ENCODE data around the gene TRIP4. TPM values are rescaled to one million over a fixed set of nuclear protein-coding genes. Genes with fewer than 3 reads are reported as not detected.

TRIP4 gene
- total and polyA plus RNA-seq, 9 of the 15 experiments (the other 6 are each of a cell fraction or from before 2014, with no cell fraction given) = 7.6 to 23.3 (median 16.7) TPM

DNA sequence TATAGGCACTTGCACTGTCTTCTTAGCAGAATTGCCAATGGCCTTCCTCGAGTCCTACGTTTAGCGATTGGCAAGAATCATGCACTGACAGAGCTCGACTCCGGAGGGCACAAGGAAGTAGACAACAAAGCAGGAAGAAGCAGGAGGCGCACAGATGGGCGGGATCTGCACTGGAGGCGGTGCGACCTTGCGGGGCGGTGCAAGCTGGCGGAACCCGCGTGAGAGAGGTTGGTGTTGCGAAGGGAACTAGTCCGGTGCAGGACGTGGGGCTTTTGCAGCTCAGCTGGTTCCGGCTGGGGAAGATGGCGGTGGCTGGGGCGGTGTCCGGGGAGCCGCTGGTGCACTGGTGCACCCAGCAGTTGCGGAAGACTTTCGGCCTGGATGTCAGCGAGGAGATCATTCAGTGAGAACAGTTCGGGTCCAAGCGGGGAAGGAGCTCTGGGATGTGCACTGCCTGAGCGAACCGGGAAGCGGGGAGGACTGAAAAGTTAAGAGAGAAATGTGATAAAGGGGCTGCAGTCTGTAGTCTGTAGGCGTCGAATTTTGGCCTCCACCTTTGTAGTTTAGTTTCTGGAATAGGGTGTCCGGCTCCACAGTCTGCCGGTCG lies at the start of gene TRIP4 (continued):
- no peak; the same call in 1 of the 2 replicates for TF ChIP-seq IRF9 (tag; IDR thresholded peaks at IDR 0.05)
- TF ChIP-seq, protein P1, sequence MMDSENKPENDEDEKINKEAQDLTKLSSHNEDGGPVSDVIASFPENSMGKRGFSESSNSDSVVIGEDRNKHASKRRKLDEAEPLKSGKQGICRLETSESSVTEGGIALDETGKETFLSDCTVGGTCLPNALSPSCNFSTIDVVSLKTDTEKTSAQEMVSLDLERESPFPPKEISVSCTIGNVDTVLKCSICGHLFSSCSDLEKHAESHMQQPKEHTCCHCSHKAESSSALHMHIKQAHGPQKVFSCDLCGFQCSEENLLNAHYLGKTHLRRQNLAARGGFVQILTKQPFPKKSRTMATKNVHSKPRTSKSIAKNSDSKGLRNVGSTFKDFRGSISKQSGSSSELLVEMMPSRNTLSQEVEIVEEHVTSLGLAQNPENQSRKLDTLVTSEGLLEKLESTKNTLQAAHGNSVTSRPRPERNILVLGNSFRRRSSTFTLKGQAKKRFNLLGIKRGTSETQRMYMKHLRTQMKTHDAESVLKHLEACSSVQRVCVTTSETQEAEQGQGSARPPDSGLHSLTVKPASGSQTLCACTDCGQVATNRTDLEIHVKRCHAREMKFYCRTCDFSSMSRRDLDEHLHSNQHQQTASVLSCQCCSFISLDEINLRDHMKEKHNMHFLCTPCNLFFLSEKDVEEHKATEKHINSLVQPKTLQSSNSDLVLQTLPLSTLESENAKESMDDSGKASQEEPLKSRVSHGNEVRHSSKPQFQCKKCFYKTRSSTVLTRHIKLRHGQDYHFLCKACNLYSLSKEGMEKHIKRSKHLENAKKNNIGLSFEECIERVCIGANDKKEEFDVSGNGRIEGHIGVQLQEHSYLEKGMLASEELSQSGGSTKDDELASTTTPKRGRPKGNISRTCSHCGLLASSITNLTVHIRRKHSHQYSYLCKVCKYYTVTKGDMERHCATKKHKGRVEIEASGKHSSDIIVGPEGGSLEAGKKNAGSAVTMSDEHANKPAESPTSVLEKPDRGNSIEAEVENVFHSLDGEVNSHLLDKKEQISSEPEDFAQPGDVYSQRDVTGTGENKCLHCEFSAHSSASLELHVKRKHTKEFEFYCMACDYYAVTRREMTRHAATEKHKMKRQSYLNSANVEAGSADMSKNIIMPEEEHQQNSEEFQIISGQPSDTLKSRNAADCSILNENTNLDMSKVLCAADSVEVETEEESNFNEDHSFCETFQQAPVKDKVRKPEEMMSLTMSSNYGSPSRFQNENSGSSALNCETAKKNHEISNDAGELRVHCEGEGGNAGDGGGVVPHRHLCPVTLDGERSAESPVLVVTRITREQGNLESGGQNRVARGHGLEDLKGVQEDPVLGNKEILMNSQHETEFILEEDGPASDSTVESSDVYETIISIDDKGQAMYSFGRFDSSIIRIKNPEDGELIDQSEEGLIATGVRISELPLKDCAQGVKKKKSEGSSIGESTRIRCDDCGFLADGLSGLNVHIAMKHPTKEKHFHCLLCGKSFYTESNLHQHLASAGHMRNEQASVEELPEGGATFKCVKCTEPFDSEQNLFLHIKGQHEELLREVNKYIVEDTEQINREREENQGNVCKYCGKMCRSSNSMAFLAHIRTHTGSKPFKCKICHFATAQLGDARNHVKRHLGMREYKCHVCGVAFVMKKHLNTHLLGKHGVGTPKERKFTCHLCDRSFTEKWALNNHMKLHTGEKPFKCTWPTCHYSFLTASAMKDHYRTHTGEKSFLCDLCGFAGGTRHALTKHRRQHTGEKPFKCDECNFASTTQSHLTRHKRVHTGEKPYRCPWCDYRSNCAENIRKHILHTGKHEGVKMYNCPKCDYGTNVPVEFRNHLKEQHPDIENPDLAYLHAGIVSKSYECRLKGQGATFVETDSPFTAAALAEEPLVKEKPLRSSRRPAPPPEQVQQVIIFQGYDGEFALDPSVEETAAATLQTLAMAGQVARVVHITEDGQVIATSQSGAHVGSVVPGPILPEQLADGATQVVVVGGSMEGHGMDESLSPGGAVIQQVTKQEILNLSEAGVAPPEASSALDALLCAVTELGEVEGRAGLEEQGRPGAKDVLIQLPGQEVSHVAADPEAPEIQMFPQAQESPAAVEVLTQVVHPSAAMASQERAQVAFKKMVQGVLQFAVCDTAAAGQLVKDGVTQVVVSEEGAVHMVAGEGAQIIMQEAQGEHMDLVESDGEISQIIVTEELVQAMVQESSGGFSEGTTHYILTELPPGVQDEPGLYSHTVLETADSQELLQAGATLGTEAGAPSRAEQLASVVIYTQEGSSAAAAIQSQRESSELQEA (IDR thresholded peaks at IDR 0.05; ENCODE audit: low read depth) = no peak
- TF ChIP-seq, protein P2, sequence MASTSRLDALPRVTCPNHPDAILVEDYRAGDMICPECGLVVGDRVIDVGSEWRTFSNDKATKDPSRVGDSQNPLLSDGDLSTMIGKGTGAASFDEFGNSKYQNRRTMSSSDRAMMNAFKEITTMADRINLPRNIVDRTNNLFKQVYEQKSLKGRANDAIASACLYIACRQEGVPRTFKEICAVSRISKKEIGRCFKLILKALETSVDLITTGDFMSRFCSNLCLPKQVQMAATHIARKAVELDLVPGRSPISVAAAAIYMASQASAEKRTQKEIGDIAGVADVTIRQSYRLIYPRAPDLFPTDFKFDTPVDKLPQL (IDR thresholded peaks at IDR 0.05; ENCODE audit: extremely low read depth, insufficient read length) = no peak
- TF ChIP-seq EHMT2 (IDR thresholded peaks at IDR 0.05) = peak; percentile 84; the same call in 1 of the 2 replicates
- TF ChIP-seq TCFL5 (CRISPR knock-in tag; conservative IDR thresholded peaks at IDR 0.05) = no peak
- peak; percentile 40 to 100; a peak in 3 of 4 replicates for TF ChIP-seq TRIM24 (IDR thresholded peaks at IDR 0.05)
- no peak for TF ChIP-seq ZNF668 (CRISPR knock-in tag; IDR thresholded peaks at IDR 0.05)
- no peak for TF ChIP-seq RERE (CRISPR knock-in tag; IDR thresholded peaks at IDR 0.05; ENCODE audit: borderline replicate concordance)
- TF ChIP-seq ZC3H8 (IDR thresholded peaks at IDR 0.05) = no peak
- peak; percentile 68; the same call in 1 of the 2 replicates for TF ChIP-seq TARDBP (IDR thresholded peaks at IDR 0.05)
- peak; percentile 69 for TF ChIP-seq BHLHE40 (IDR thresholded peaks at IDR 0.05; ENCODE audit: low read length)
- TF ChIP-seq KLF6 (CRISPR knock-in tag; IDR thresholded peaks at IDR 0.05; ENCODE audit: borderline replicate concordance) = no peak
- TF ChIP-seq KLF1 (tag; IDR thresholded peaks at IDR 0.05) = peak; percentile 85; the same call in 1 of the 2 replicates

Data from K562 (cell line).